ENCODE data around the gene CLEC16A.

GRCh38 chr16:11010575-11011221 lies 66.3 kb downstream of the CLEC16A start:
- TF ChIP-seq CTCF (IDR thresholded peaks at IDR 0.05) (no peak), EZH2phosphoT487 (IDR thresholded peaks at IDR 0.05) (no peak)
